Activated CD4-positive, alpha-beta T cell treated with anti-CD3 and anti-CD28 coated beads, Interleukin-2, amount 50 U/mL, for 24 hours (primary cell): ENCODE results near the gene ZDHHC18.

Experiments used
- DNase-seq, 2 donors: peaks; one replicate each; pipeline ENCODE4 v3.0.0-alpha.2; 2020; ENCODE audit warnings: low read depth in 1 of 2, low spot score in 1 of 2

The ZDHHC18 gene

DNA sequence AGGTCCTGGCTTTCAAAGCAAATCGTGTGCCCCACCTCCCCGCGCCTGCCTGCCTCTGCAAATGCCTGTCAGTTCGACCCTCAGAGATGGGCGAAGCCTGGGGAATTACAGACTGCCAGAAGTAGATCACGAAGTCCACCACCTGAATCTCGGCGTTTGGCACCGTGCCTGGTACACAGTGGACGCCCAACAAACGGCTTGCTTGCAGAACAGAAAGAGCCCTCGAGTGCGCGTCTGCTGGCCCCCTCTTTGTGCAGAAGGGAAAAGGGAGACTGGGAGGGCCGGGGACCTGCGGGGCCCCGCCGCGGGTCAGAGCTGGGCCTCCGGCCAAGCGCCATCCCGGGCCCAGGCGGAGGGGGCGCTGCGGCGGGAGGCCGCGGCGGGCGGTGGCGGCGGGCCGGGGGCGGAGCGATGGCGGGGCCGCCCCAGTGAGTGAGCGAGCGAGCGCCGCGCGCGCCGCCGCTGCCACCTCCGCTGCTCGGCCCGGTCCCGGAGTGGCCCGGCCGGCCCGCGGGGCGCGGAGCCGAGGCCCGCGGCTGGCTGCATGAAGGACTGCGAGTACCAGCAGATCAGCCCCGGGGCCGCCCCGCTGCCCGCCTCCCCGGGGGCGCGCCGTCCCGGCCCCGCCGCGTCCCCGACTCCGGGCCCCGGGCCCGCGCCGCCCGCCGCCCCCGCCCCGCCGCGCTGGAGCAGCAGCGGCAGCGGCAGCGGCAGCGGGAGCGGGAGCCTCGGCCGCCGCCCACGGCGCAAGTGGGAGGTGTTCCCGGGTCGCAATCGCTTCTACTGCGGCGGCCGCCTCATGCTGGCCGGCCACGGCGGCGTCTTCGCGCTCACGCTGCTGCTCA, at the start of gene ZDHHC18:
ZDHHC18 (plus strand) TSS at position 428 of the 845 bp plus-strand sequence; CDS start at position 545, 117 bp downstream.
- peak; percentile 46 to 59 for DNase-seq

DNA sequence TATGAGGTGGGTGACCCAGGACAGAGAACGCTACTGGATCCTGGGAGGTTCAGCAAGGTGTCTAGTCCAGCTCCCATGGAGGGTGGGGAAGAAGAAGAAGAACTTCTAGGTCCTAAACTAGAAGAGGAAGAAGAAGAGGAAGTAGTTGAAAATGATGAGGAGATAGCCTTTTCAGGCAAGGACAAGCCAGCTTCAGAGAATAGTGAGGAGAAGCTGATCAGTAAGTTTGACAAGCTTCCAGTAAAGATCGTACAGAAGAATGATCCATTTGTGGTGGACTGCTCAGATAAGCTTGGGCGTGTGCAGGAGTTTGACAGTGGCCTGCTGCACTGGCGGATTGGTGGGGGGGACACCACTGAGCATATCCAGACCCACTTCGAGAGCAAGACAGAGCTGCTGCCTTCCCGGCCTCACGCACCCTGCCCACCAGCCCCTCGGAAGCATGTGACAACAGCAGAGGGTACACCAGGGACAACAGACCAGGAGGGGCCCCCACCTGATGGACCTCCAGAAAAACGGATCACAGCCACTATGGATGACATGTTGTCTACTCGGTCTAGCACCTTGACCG, 47.3 kb upstream of the ZDHHC18 start:
- no peak for DNase-seq

DNA sequence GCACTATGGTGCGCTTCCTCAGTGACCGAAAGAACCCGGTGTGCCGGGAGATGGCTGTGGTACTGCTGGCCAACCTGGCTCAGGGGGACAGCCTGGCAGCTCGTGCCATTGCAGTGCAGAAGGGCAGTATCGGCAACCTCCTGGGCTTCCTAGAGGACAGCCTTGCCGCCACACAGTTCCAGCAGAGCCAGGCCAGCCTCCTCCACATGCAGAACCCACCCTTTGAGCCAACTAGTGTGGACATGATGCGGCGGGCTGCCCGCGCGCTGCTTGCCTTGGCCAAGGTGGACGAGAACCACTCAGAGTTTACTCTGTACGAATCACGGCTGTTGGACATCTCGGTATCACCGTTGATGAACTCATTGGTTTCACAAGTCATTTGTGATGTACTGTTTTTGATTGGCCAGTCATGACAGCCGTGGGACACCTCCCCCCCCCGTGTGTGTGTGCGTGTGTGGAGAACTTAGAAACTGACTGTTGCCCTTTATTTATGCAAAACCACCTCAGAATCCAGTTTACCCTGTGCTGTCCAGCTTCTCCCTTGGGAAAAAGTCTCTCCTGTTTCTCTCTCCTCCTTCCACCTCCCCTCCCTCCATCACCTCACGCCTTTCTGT, 46.0 kb upstream of the ZDHHC18 start:
- DNase-seq: no peak

GRCh38 chr1:26781206-26781825, 45.2 kb upstream of the ZDHHC18 start:
- DNase-seq: no peak

DNA sequence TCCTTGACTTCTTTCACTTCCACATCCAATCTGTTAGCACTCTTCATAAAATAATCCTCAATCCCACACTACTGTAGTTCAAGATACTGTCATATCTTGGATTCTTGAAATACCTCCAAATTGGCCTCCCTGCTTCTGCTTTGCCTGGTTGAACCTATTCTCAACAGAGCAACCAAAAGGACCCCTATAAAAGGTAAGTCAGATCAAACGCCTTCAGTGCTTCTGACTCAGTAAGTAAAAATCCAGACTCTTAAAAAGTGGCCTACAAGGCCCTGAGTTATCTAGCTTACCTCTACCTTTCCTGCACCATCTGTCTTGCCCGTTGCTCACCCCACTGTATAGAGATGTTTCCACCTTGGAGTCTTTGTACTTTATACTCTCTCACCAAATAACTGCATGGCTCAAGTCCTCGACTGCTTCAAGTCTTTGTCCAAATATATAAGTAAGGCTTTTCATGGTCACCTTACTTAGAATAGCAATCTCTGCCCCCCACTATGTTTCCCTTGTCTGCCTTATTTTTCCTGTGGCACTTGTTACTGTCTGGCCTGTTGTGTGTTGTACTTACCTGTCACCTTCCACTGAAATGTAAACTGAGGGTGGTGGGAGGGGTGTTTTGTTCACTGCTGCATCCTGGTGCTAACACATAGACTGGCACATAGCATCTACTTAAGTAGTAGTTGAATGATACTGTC, 43.8 kb upstream of the ZDHHC18 start:
- no peak for DNase-seq

DNA sequence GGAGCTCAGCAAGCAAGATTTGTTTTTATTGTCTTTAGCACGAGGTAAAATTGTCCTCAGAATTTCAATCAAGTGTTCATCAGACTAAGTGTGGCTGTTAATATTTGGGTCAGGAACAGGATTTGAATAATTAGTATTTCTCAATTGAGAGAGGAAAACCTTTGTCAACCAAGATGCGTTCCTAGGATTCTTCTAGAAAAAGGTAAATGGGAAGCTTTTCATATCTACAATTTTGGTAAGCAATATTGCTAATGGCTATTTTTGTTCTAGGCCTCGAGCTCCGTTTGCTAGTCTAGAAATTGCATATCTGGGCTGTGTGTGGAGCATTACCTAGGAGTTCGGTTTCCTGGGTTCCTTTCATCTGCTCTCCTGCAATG, 42.9 kb upstream of the ZDHHC18 start:
- no peak for DNase-seq

DNA sequence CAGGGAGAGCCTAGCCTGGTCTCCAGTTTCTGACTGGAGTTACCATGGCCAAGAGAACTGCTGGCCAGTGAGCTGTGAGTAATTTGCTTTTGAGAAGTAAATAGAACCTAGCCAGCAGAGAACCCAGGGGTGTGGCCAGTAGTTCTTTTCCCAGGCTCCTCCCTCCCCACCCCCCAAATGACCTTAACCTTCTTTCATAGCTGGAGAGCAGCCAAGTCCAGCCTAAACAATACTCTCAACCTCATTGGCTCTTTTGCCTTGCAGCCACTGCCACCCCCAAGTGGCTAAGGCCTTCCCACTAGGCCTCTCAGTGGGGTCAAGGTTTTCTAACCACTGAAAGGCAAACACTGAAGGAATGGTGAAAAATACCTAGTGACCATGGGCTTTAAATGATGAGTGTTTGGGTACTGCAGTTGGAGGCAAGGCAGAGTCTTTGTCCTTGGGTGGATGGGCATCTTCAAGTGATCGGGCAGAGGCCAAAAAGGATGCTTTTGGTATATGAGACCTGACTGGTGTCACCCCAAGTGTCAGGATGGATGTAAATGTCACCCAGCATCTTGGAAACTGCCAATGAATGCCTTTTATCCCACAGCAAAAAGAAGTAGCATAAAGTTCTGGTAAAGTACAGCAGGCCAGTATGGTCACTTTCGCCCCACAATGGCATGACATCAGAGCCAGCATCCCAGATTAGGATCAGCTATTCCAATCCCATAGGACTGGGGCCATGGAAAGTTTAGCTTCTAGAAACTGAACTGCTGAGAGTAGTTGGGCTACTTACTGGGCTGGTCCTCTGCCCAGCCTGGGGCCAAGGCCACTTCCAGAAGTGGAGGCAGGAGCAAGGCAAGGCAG, 42.2 kb upstream of the ZDHHC18 start:
- DNase-seq: no peak

GRCh38 chr1:26784886-26785285, 41.6 kb upstream of the ZDHHC18 start:
- no peak for DNase-seq

DNA sequence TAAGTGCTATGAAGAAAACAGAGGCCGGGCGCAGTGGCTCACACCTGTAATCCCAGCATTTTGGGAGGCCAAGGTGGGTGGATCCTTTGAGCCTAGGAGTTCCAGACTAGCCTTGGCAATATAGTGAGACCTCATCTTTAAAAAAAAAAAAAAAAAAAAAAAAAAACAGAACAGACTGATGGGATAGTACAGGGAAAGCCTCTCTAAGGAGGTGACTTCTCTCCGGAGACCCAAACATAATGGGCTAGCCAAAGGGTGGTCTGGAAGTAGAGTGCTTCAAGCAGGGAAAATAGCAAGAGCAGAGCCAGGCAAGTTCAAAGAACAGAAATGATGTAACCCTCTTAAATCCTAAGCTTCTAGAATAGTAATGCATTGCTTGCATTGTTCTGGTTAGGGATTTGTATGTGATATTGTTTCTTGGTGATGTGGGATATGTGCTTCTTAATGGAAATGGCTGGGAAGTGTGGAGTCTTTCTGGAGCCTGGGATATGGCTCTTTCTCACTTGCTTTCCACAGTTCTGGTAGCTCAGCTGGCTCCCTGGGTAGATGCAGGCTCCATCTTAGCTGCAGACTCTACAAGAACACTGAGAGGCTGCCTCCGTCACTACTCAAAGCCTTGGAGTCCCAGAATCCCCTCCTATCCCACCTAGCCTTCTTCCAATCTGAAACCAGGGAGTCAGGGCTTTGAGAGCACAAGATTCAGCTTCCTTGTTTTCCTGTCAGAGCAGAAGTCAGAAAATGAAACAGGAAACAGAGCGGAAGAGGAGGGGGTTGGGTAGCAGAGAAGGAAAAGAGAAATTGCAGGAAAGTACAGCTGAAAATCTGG, 40.7 kb upstream of the ZDHHC18 start:
- DNase-seq: no peak

GRCh38 chr1:26786437-26787380, 39.8 kb upstream of the ZDHHC18 start:
- no peak for DNase-seq

- DNase-seq: peak in 1 of 2 donors; percentile 44
Observed at GRCh38 chr1:26787381-26787705, 39.1 kb upstream of the ZDHHC18 start.

- peak; percentile 81 to 83 for DNase-seq
Observed at GRCh38 chr1:26787706-26788514, 38.6 kb upstream of the ZDHHC18 start, which contains the start of gene PIGV. PIGV (plus strand) TSS chr1:26787950; CDS start chr1:26790816, 2,866 bp downstream.

- no peak for DNase-seq
Observed at GRCh38 chr1:26788515-26788785, 38.0 kb upstream of the ZDHHC18 start.

DNA sequence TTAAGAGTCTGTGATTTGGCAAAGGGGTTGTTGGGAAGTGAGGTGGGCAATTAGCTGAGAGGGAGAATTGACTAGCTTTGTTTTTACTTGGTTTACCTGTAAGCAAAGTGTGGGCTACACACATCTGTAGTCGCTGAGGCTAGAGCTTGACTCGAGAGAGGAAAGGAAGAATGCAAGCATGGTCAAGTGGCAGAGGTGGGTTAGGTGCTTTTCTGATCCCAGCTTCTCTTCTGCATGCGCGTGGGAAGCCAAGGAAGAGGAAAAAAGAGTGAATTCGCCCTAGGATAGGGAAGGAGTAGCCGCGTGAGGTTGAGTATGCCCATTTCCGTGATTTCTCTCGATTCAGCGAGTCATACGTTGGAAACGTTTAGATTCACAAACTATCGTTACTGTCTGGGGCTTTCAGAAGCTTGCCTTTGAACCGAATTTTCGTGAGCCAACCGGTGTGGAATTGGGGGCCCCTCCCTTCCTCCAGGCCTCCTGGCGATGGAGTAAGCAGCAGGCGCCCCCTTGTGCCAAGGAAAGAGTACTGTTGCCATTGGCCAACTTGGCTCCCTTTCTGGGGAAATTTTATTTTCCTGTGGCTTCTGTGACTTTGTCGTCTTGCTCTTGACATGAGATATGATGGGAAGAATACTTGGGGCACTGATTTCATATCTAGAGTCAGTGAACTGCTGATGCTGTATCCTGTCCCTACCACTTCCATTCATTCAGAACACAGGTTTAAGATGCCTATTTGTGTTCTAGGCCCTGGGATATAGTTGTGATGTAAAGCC, 37.5 kb upstream of the ZDHHC18 start:
- DNase-seq: peak; percentile 67 to 91

GRCh38 chr1:26789612-26789865, 36.9 kb upstream of the ZDHHC18 start:
- DNase-seq: no peak

DNA sequence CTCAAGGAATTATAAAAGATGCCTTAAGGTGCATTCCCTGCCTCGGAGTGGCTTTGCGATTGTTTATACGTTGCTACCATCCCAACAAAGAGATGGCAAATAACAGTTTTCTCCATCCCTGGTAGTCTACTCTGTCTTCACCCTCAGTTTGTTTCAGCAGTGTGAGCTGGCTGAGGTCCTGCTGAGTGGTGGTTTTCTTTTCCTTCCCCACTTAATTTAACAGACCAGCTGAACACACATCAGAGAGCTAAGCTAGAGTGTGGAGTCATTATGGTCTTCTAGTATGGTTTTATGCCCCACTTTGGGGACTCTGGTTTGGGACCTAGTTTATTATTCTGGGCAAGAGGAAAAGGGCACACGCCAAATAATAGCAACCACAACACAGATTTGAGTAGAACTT, 36.6 kb upstream of the ZDHHC18 start:
- no peak for DNase-seq

- DNase-seq: peak; percentile 12 to 27
Observed at GRCh38 chr1:26790551-26790953, 35.9 kb upstream of the ZDHHC18 start.
